Sigmoid colon (tissue), 4 donors: ENCODE data around the gene COA5.

Source experiments
- POLR2AphosphoS5 ChIP-seq, 4 donors: sonication (generic); formaldehyde crosslinking; IDR thresholded peaks; one replicate each; pipeline ENCODE4 v1.6.1; 2017; ENCODE audit warnings: antibody characterized with exemption in 4 of 4
- TF ChIP-seq, protein P1 (sequence below), 4 experiments: fragments of 450-650 bp in 3 of 4; fragments of 200-600 bp in 1 of 4; IDR thresholded peaks; one replicate each; pipeline ENCODE4 v1.5.1; 2016 to 2019; ENCODE audit warnings: antibody characterized with exemption in 4 of 4, mild to moderate bottlenecking in 3 of 4, moderate library complexity in 2 of 4

DNA sequence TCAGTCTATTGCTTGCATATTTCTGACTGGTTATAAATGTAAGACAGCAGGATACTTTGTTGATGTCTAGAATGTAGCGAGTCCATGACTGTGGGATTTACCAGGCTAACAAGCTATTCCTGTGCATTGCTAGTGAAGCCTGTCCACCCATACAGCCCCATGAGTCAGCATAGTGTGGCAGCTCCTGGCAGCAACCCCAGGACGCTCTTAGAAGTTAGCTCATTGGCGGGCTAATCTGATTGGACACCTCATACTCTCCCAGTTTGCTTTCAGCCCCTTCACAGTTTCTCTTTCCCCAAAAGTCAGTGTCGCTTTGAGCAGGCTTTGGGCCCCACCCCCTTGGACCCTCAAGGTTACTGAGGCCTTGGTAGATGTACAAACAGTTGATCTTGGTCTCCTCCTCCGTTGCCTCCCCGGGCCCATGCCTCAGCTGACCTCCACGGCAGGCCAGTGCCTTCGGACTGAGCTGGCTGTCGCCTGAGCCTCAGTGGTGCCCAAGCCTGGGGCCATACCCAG is 48.0 kb downstream of the COA5 start:
- peak in 2 of 4 donors; percentile 13 to 37 for TF ChIP-seq POLR2AphosphoS5 (IDR thresholded peaks at IDR 0.05)
- TF ChIP-seq, protein P1, sequence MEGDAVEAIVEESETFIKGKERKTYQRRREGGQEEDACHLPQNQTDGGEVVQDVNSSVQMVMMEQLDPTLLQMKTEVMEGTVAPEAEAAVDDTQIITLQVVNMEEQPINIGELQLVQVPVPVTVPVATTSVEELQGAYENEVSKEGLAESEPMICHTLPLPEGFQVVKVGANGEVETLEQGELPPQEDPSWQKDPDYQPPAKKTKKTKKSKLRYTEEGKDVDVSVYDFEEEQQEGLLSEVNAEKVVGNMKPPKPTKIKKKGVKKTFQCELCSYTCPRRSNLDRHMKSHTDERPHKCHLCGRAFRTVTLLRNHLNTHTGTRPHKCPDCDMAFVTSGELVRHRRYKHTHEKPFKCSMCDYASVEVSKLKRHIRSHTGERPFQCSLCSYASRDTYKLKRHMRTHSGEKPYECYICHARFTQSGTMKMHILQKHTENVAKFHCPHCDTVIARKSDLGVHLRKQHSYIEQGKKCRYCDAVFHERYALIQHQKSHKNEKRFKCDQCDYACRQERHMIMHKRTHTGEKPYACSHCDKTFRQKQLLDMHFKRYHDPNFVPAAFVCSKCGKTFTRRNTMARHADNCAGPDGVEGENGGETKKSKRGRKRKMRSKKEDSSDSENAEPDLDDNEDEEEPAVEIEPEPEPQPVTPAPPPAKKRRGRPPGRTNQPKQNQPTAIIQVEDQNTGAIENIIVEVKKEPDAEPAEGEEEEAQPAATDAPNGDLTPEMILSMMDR (IDR thresholded peaks at IDR 0.05) = no peak
